Smooth muscle cell (in vitro differentiated cells): ENCODE results near the gene SCAF8. TPM values are rescaled to one million over a fixed set of nuclear protein-coding genes. Genes with fewer than 3 reads are reported as not detected.

Experiments
- DNase-seq: peaks from one replicate; lab custom pipeline; 2025; ENCODE audit not compliant: unreplicated experiment; lab: John Stamatoyannopoulos, UW
- H2AFZ ChIP-seq: fragments of 200-600 bp; sonication (generic); 2 replicates; pipeline ENCODE4 v1.6.0; 2016; ENCODE audit warnings: antibody characterized with exemption, low read depth, mild to moderate bottlenecking
- H3F3A ChIP-seq: fragments of 200-600 bp; sonication (generic); 2 replicates; pipeline ENCODE4 v1.6.0; 2017; ENCODE audit warnings: antibody characterized with exemption, low read depth
- H3K27ac ChIP-seq: fragments of 200-600 bp; sonication (generic); 2 replicates; pipeline ENCODE4 v1.5.1; 2016; ENCODE audit warnings: low read depth, mild to moderate bottlenecking
- H3K27me3 ChIP-seq: fragments of 200-600 bp; sonication (generic); 2 replicates; pipeline ENCODE4 v1.6.1; 2016; ENCODE audit warnings: low read depth, mild to moderate bottlenecking
- H3K36me3 ChIP-seq: fragments of 200-600 bp; sonication (generic); 2 replicates; pipeline ENCODE4 v1.5.1; 2016; ENCODE audit warnings: low read depth
- H3K4me1 ChIP-seq: fragments of 200-600 bp; sonication (generic); 2 replicates; pipeline ENCODE4 v1.5.1; 2016; ENCODE audit warnings: low read depth
- H3K4me2 ChIP-seq: fragments of 200-600 bp; sonication (generic); 2 replicates; pipeline ENCODE4 v1.6.0; 2016; ENCODE audit warnings: mild to moderate bottlenecking
- H3K4me3 ChIP-seq: fragments of 200-600 bp; sonication (generic); 2 replicates; pipeline ENCODE4 v1.5.1; 2016; ENCODE audit warnings: mild to moderate bottlenecking
- H3K79me2 ChIP-seq: fragments of 200-600 bp; sonication (generic); 2 replicates; pipeline ENCODE4 v1.6.0; 2016; ENCODE audit warnings: low read depth, mild to moderate bottlenecking
- H3K9ac ChIP-seq: fragments of 200-600 bp; sonication (generic); 2 replicates; pipeline ENCODE4 v1.6.0; 2016; ENCODE audit warnings: low read depth
- H3K9me3 ChIP-seq: fragments of 200-600 bp; sonication (generic); replicated peaks from 2 replicates; pipeline ENCODE4 v1.5.1; 2016; ENCODE audit warnings: low read depth
- H4K20me1 ChIP-seq: fragments of 200-600 bp; sonication (generic); 2 replicates; pipeline ENCODE4 v1.6.0; 2016; ENCODE audit warnings: low read depth
- WGBS: methylation state at CpG from one replicate; pipeline ENCODE4 v1.1.7; 2016; ENCODE audit warnings: low lambda C conversion rate; 5-methylcytosine and 5-hydroxymethylcytosine counted together
- microRNA counts: library from miRNA; unstranded; fragments of <30 nt; microRNA quantifications from one replicate; lab custom pipeline; 2016
- microRNA-seq: library from miRNA; unstranded; fragments of <30 nt; microRNA quantifications from one replicate; pipeline ENCODE4, GENCODE V29; 2016; ENCODE audit warnings: borderline number of aligned reads
- polyA plus RNA-seq: library from polyadenylated mRNA; unstranded; fragments of >200 nt; fragmentation: Nextera tagmentation; extraction: Ambion mirVana; gene quantifications from 2 replicates; pipeline ENCODE4 v1.2.1, GENCODE V29; 2016
- small RNA-seq: library from RNA; depleted of rRNA; stranded (forward); fragments of <200 nt; gene quantifications from one replicate; pipeline ENCODE3, GENCODE V24; 2014
- total RNA-seq: library from RNA; depleted of rRNA; stranded (reverse); fragments of >200 nt; gene quantifications from 2 replicates; pipeline ENCODE4 v1.2.3, GENCODE V29; 2014
- TF ChIP-seq, protein P1 (sequence below): fragments of 200-600 bp; sonication (generic); IDR thresholded peaks from 2 replicates; pipeline ENCODE4 v1.5.1; 2017; ENCODE audit warnings: borderline replicate concordance, mild to moderate bottlenecking, antibody characterized with exemption; ENCODE audit not compliant: insufficient read depth, poor library complexity, severe bottlenecking

SCAF8 gene
- total and polyA plus RNA-seq, 2 experiments from 2014 or later: 12.3 to 37.6 TPM

DNA sequence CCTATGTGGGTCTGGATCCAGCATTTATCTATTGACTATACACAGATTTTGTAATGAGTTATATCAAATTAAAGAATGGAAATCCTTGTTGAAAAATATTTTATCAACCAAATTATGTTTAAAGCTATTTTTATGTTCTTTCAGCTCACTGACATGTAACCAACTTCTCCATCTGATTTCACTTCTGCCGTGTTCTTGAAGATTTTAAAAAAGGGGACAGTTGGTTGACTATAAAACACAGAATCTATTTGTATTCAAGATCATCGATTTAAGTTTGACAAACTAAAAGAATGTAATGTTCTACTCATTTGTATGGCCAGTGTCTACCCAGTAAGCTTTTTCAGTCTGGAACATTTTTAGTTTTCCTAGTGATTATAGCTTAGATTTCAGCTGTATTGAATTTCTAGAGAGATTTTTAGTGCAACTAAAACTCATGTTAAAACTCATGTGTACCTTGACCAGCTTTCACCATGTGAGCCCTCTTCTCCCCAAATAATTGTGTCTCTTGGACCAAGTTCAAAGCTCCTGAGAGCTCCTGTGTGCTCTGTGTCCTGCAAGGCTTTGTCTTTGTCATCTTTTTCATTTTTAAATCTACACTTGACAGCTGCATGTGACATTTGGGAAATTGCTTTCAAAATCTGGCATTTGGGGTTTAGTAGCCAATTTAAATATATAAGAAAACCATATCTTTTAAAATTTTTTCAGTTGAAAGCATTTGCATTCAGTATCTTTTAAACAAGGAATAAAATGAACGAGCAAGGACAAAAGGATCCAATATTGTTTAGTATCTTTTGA lies 143.5 kb downstream of the SCAF8 start:
- no peak for DNase-seq
- Histone ChIP-seq H3K27me3 (no peaks in the 10 kb centered on the region), H4K20me1 (peaks cover 75% of the 10 kb centered on the region), H3K79me2 (peaks cover 14% of the 10 kb centered on the region), H3K9me3 (no peaks in the 10 kb centered on the region), H3F3A (no peaks in the 10 kb centered on the region), H3K4me2 (no peak overlapping the region), H3K36me3 (no peaks in the 10 kb centered on the region), H3K27ac (no peak overlapping the region), H3K9ac (no peak overlapping the region), H3K4me3 (no peak overlapping the region), H3K4me1 (no peaks in the 10 kb centered on the region), H2AFZ (no peak overlapping the region)
- WGBS: 96% methylated on average over 3 of the region's 3 CpGs
- TF ChIP-seq, protein P1, sequence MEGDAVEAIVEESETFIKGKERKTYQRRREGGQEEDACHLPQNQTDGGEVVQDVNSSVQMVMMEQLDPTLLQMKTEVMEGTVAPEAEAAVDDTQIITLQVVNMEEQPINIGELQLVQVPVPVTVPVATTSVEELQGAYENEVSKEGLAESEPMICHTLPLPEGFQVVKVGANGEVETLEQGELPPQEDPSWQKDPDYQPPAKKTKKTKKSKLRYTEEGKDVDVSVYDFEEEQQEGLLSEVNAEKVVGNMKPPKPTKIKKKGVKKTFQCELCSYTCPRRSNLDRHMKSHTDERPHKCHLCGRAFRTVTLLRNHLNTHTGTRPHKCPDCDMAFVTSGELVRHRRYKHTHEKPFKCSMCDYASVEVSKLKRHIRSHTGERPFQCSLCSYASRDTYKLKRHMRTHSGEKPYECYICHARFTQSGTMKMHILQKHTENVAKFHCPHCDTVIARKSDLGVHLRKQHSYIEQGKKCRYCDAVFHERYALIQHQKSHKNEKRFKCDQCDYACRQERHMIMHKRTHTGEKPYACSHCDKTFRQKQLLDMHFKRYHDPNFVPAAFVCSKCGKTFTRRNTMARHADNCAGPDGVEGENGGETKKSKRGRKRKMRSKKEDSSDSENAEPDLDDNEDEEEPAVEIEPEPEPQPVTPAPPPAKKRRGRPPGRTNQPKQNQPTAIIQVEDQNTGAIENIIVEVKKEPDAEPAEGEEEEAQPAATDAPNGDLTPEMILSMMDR: no peak

DNA sequence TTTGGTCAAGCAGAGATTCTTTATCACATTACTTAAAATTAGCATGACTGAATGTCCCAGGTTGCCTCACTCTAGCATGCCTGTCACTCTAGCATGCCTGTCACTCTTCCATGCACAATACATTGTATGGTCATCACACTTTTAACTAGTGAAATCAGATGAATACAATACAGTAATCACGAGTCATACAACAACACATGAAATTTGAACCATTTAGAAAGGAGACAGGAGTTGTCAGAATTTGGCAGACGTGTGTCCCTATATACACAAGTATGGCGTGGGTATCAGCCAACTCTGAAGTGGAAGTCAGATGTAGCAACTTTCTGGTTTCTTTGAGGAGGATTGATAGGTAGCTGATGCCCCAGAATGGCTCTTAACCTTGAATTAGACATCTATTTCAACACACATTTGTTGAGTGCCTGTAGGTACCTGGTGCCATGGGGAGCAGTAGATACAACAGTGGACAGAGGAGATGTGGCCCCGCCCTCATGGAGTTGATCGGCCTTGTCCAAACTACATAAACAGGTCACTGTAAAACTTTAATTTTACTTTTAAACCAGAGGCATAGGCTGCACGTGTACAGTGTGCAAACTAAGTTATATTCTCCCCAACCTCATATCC lies 145.8 kb downstream of the SCAF8 start:
- peaks cover 14% of the 10 kb centered on the region for H3K79me2 ChIP-seq
- no peak overlapping the region for H3K27ac ChIP-seq
- no peak for DNase-seq
- TF ChIP-seq, protein P1: no peak
- no peaks in the 10 kb centered on the region for H3K4me1 ChIP-seq
- no peak overlapping the region for H3K4me3 ChIP-seq
- H3K36me3 ChIP-seq: no peaks in the 10 kb centered on the region
- no peak overlapping the region for H2AFZ ChIP-seq
- H3K9ac ChIP-seq: no peak overlapping the region
- no peaks in the 10 kb centered on the region for H3F3A ChIP-seq
- H3K4me2 ChIP-seq: no peak overlapping the region
- WGBS: 93% methylated on average over 6 of the region's 6 CpGs
- no peaks in the 10 kb centered on the region for H3K9me3 ChIP-seq
- H4K20me1 ChIP-seq: peaks cover 52% of the 10 kb centered on the region
- H3K27me3 ChIP-seq: no peaks in the 10 kb centered on the region

DNA sequence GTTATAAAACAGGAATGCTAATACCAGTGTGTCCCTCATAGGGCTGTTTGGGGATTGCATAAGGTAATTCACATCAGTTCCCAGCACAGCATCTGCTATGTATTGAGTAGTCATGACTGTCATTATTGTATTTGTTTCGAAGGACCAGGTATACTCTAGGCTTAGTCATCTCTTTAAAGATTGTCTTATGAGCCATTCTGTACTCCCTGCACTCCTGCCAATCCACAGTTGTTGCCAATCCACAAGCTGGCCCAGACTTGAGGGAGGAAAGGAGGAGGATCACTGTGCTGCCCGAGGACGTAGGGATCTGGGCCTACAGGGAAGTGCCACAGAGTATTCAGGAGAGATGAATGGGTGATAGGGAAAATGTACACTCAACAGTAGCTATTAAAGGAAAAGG lies 148.9 kb downstream of the SCAF8 start:
- H3K27ac ChIP-seq: no peak overlapping the region
- 78% methylated on average over 3 of the region's 3 CpGs for WGBS
- DNase-seq: no peak

More for the DNA sequence above, 148.9 kb downstream of the SCAF8 start:
- Histone ChIP-seq H3K4me3 (no peak overlapping the region), H3K4me2 (no peak overlapping the region), H3K36me3 (no peaks in the 10 kb centered on the region), H3K9ac (no peak overlapping the region), H3K9me3 (no peaks in the 10 kb centered on the region), H2AFZ (no peak overlapping the region), H3K27me3 (no peaks in the 10 kb centered on the region), H3K79me2 (peaks cover 2% of the 10 kb centered on the region), H3K4me1 (no peaks in the 10 kb centered on the region), H3F3A (no peaks in the 10 kb centered on the region), H4K20me1 (peaks cover 27% of the 10 kb centered on the region)
- TF ChIP-seq, protein P1: no peak

MicroRNA genes within 50 kb of the gene (microRNA counts, 767-probe panel; counts per million panel counts)
- microRNA hsa-miR-1273c (lab: Ali Mortazavi, UCI): 183 counts per million

Small RNA genes lying within 50 kb of the gene (microRNA-seq; reads per million reads assigned to microRNA genes)
- not detected for gene MIR1273C

Small RNA genes lying within 50 kb of the gene (small RNA-seq; reads per million reads assigned to genes)
- gene MIR1273C (not detected), gene RNU6-824P (not detected)

Other genes with a start within 250 kb of the SCAF8 start
- gene CNKSR3, start 222.7 kb upstream of the SCAF8 start, total RNA-seq: 5.0 and 5.1 TPM in 2 replicates
- 4.5 and 5.5 TPM in 2 replicates for gene CNKSR3, start 222.7 kb upstream of the SCAF8 start, polyA plus RNA-seq